Stimulated activated CD8-positive, alpha-beta memory T cell treated with anti-CD3 and anti-CD28 coated beads, Interleukin-12 subunit alpha, Interleukin-12 subunit beta, amount 100 ng/mL, for 24 hours (primary cell): ENCODE data around the gene SLC35F1.

Experiments used
- DNase-seq: peaks from one replicate; pipeline ENCODE4 v3.0.0-alpha.2; 2020; ENCODE audit errors: extremely low read depth

SLC35F1 gene

GRCh38 chr6:118313762-118314161 is 406.7 kb downstream of the SLC35F1 start:
- DNase-seq = no peak

GRCh38 chr6:118316796-118317384 is 409.8 kb downstream of the SLC35F1 start:
- DNase-seq = no peak

- DNase-seq = no peak
Measured at GRCh38 chr6:118317581-118318563, 410.8 kb downstream of the SLC35F1 start.

GRCh38 chr6:118318648-118319047 is 411.6 kb downstream of the SLC35F1 start:
- no peak for DNase-seq

GRCh38 chr6:118319416-118319815 is 412.4 kb downstream of the SLC35F1 start:
- DNase-seq = no peak

- DNase-seq = no peak
Measured at GRCh38 chr6:118319894-118320649, 413.0 kb downstream of the SLC35F1 start.

- DNase-seq = no peak
Measured at GRCh38 chr6:118320652-118321051, 413.6 kb downstream of the SLC35F1 start.

GRCh38 chr6:118324116-118324515 is 417.1 kb downstream of the SLC35F1 start:
- DNase-seq = no peak

GRCh38 chr6:118325220-118325860 is 418.3 kb downstream of the SLC35F1 start:
- DNase-seq = no peak

GRCh38 chr6:118326712-118327111 is 419.6 kb downstream of the SLC35F1 start:
- DNase-seq = no peak

GRCh38 chr6:118327237-118327636 is 420.2 kb downstream of the SLC35F1 start:
- DNase-seq = no peak

- DNase-seq = no peak
Measured at GRCh38 chr6:118333772-118334171, 426.7 kb downstream of the SLC35F1 start.

GRCh38 chr6:118334634-118335033 is 427.6 kb downstream of the SLC35F1 start:
- DNase-seq = no peak

- no peak for DNase-seq
Measured at GRCh38 chr6:118335325-118335816, 428.3 kb downstream of the SLC35F1 start.

- DNase-seq = no peak
Measured at GRCh38 chr6:118344014-118344670, 437.1 kb downstream of the SLC35F1 start.

GRCh38 chr6:118350881-118351430 is 443.9 kb downstream of the SLC35F1 start:
- no peak for DNase-seq

GRCh38 chr6:118353564-118353963 is 446.5 kb downstream of the SLC35F1 start:
- no peak for DNase-seq

GRCh38 chr6:118354641-118355040 is 447.6 kb downstream of the SLC35F1 start:
- DNase-seq = no peak

- DNase-seq = no peak
Measured at GRCh38 chr6:118356054-118356453, 449.0 kb downstream of the SLC35F1 start.

GRCh38 chr6:118356686-118357085 is 449.6 kb downstream of the SLC35F1 start:
- no peak for DNase-seq
